Measurements from ENCODE around the gene SCARB1.

SCARB1 gene

DNA sequence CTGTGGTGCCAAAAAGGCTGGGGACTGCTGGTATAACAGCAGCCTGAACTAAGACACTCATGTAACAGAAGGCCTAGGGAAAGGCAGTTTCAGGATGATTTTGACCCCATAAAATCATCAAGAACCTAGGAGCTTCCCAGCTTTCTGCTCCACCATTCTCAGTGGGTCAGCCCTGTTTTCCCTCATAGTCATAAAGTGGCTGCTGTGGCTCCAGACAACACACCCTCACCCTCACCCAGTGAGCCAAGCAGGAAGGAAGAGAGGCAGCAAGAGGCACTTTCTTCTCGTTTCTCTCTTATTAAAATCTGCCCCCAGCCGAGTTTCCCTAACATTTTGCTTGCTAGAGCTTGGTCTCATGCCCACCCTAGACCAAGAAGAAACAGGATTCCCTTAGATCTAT lies 131.8 kb downstream of the SCARB1 start:
- no peak overlapping the region for H3K4me2 ChIP-seq (ENCODE audit: low read length)

DNA sequence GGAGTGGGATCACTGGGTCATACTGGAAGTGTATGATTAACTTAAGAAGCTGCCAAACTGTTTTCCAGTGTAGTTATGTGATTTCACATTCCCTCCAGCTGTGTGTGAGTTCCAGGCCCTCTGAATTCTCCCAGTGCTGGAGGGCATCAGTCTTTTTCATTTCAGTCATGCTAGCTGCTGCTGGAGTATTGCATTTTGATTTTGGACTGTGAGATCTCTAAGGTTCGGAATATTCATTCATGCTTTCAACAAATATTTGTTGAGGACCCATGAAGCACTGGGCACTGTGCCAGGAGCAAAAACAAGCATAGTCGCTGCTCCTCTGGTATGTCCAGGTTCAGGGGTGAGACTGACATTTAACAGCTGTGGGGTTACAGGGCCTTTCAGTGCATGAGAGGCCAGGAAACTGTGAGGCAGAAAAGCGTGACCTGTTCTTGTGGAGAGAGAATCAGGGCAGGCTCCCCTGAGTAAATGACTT lies 133.2 kb downstream of the SCARB1 start:
- Histone ChIP-seq H3K36me3 (ENCODE audit: control insufficient read depth, low read length) (no peaks in the 10 kb centered on the region), H3K4me2 (ENCODE audit: low read length) (no peak overlapping the region), H3K9me2 (replicated peaks; ENCODE audit: control insufficient read depth, low read length) (no peaks in the 10 kb centered on the region), H3K4me1 (ENCODE audit: control insufficient read depth, low read length) (no peaks in the 10 kb centered on the region), H3K27ac (ENCODE audit: low read depth, low read length) (no peak overlapping the region), H3F3A (ENCODE audit: control insufficient read depth, insufficient read depth) (no peaks in the 10 kb centered on the region), H3K9me3 (ENCODE audit: control insufficient read depth, insufficient read depth, low read length) (no peaks in the 10 kb centered on the region), H3K27me3 (ENCODE audit: control insufficient read depth, low read length) (no peaks in the 10 kb centered on the region), H3K79me2 (ENCODE audit: control insufficient read depth, low read length) (no peaks in the 10 kb centered on the region), H3K4me3 (ENCODE audit: low read length) (no peak overlapping the region), H4K20me1 (ENCODE audit: control insufficient read depth, insufficient read depth, low read depth, low read length) (no peaks in the 10 kb centered on the region)
- no peak for TF ChIP-seq EZH2phosphoT487 (IDR thresholded peaks at IDR 0.05; ENCODE audit: borderline replicate concordance, low read length)
- TF ChIP-seq, protein P1, sequence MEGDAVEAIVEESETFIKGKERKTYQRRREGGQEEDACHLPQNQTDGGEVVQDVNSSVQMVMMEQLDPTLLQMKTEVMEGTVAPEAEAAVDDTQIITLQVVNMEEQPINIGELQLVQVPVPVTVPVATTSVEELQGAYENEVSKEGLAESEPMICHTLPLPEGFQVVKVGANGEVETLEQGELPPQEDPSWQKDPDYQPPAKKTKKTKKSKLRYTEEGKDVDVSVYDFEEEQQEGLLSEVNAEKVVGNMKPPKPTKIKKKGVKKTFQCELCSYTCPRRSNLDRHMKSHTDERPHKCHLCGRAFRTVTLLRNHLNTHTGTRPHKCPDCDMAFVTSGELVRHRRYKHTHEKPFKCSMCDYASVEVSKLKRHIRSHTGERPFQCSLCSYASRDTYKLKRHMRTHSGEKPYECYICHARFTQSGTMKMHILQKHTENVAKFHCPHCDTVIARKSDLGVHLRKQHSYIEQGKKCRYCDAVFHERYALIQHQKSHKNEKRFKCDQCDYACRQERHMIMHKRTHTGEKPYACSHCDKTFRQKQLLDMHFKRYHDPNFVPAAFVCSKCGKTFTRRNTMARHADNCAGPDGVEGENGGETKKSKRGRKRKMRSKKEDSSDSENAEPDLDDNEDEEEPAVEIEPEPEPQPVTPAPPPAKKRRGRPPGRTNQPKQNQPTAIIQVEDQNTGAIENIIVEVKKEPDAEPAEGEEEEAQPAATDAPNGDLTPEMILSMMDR (IDR thresholded peaks at IDR 0.05; ENCODE audit: low read depth, low read length, poor library complexity, severe bottlenecking), result no peak

More for the DNA sequence above, 131.8 kb downstream of the SCARB1 start:
- H3K9me3 ChIP-seq (ENCODE audit: control insufficient read depth, insufficient read depth, low read length), result no peaks in the 10 kb centered on the region
- no peaks in the 10 kb centered on the region for H3K9me2 ChIP-seq (replicated peaks; ENCODE audit: control insufficient read depth, low read length)
- H3K27ac ChIP-seq (ENCODE audit: low read depth, low read length), result no peak overlapping the region
- H3K4me1 ChIP-seq (ENCODE audit: control insufficient read depth, low read length), result no peaks in the 10 kb centered on the region
- H3K36me3 ChIP-seq (ENCODE audit: control insufficient read depth, low read length), result no peaks in the 10 kb centered on the region
- H3K4me3 ChIP-seq (ENCODE audit: low read length), result no peak overlapping the region
- H3K27me3 ChIP-seq (ENCODE audit: control insufficient read depth, low read length), result no peaks in the 10 kb centered on the region
- no peaks in the 10 kb centered on the region for H4K20me1 ChIP-seq (ENCODE audit: control insufficient read depth, insufficient read depth, low read depth, low read length)
- H3F3A ChIP-seq (ENCODE audit: control insufficient read depth, insufficient read depth), result no peaks in the 10 kb centered on the region
- TF ChIP-seq, protein P1 (IDR thresholded peaks at IDR 0.05; ENCODE audit: low read depth, low read length, poor library complexity, severe bottlenecking), result no peak
- H3K79me2 ChIP-seq (ENCODE audit: control insufficient read depth, low read length), result no peaks in the 10 kb centered on the region

DNA sequence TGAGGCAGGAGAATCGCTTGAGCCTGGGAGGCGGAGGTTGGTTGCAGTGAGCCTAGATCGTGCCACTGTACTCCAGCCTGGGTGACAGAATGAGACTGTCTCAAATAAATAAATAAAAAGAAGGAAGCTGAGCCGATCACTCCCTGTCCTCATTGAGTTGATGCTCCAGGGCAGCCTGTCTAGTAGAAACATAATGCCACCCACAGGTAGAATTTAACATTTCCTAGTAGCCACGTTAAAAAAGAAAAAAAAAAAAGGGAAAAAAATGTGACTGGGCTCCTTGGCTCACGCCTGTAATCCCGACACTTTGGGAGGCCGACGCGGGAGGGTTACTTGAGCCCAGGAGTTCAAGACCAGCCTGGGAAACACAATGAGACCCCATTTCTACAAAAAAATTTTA lies 135.7 kb downstream of the SCARB1 start:
- Histone ChIP-seq H3K4me3 (ENCODE audit: low read length) (no peak overlapping the region), H4K20me1 (ENCODE audit: control insufficient read depth, insufficient read depth, low read depth, low read length) (no peaks in the 10 kb centered on the region), H3K9me3 (ENCODE audit: control insufficient read depth, insufficient read depth, low read length) (no peaks in the 10 kb centered on the region), H3K36me3 (ENCODE audit: control insufficient read depth, low read length) (no peaks in the 10 kb centered on the region), H3K9me2 (replicated peaks; ENCODE audit: control insufficient read depth, low read length) (no peaks in the 10 kb centered on the region), H3K27ac (ENCODE audit: low read depth, low read length) (no peak overlapping the region), H3K4me2 (ENCODE audit: low read length) (no peak overlapping the region), H3K79me2 (ENCODE audit: control insufficient read depth, low read length) (no peaks in the 10 kb centered on the region), H3K4me1 (ENCODE audit: control insufficient read depth, low read length) (no peaks in the 10 kb centered on the region), H3F3A (ENCODE audit: control insufficient read depth, insufficient read depth) (no peaks in the 10 kb centered on the region), H3K27me3 (ENCODE audit: control insufficient read depth, low read length) (no peaks in the 10 kb centered on the region)
- TF ChIP-seq, protein P1 (IDR thresholded peaks at IDR 0.05; ENCODE audit: low read depth, low read length, poor library complexity, severe bottlenecking), result no peak
- TF ChIP-seq EZH2phosphoT487 (IDR thresholded peaks at IDR 0.05; ENCODE audit: borderline replicate concordance, low read length), result no peak
